NT2/D1 (cell line): ENCODE measurements around the gene OXLD1.

Experiments used
- SUZ12 ChIP-seq: IDR thresholded peaks from 2 replicates; pipeline ENCODE4 v1.6.1; 2011; ENCODE audit not compliant: insufficient read length, insufficient read depth; ENCODE audit errors: extremely low read depth
- ZNF274 ChIP-seq: IDR thresholded peaks from 2 replicates; pipeline ENCODE4 v1.6.1; 2011; ENCODE audit warnings: mild to moderate bottlenecking, low read depth, low read length

DNA sequence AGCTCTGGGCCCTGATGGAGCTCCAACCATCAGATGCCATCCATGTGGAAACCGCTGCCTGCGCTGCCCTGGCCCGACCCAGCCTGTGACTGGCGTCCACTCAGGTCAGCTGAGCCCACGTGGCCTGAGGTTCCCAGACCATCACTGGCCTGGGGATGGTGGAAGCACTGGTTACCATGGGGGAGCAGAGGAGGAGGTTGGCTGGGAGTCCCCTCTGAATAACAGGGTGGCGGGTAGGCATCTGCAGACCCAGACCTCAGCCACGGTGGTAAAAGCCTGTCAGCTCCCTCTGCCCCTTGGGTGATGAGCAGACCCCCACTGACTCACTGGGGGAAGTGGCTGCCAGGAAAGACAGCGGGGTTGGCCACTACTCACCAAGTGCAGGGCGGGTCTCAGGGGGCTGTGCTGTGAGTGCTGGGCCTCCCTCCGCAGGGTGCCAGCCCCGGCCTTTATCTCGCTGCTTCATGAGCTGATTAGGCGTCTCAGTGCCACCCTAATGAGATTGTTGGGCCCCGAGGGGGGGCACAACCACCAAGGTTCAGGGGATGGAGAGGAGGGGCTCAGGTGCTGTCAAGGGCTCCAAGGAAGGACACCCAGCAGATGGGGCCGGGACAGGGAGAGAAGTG is 10.2 kb downstream of the OXLD1 start, which contains the start of gene PDE6G:
- TF ChIP-seq ZNF274, result no peak
- no peak for TF ChIP-seq SUZ12
